Endothelial cell of umbilical vein (primary cell): ENCODE measurements around the gene KMT5C.

Experiments
- EZH2 ChIP-seq: IDR thresholded peaks from 2 replicates; pipeline ENCODE4 v1.6.1; 2012; ENCODE audit warnings: borderline replicate concordance, low read depth, mild to moderate bottlenecking, moderate library complexity, low read length, inconsistent platforms; ENCODE audit not compliant: severe bottlenecking
- GATA2 ChIP-seq: IDR thresholded peaks from 2 replicates; pipeline ENCODE4 v1.7.0; 2011; ENCODE audit warnings: low read depth, mild to moderate bottlenecking, moderate library complexity, mixed read lengths, low read length; ENCODE audit not compliant: insufficient read length, insufficient read depth
- POLR2AphosphoS5 ChIP-seq: IDR thresholded peaks from 2 replicates; pipeline ENCODE4 v1.6.1; 2012; ENCODE audit warnings: low read depth, mild to moderate bottlenecking, control low read depth, low read length, moderate library complexity; ENCODE audit not compliant: insufficient read depth

GRCh38 chr19:55365245-55365644, 25.6 kb downstream of the KMT5C start:
- TF ChIP-seq POLR2AphosphoS5 (no peak), GATA2 (no peak), EZH2 (no peak)
